Sigmoid colon (tissue), 7 donors: ENCODE results near the gene TMEM181. TPM values are rescaled to one million over a fixed set of nuclear protein-coding genes. Genes with fewer than 3 reads are reported as not detected.
A peak's percentile ranks its signal among the peaks of the same experiment; 100 is the strongest.

ENCODE experiments used
- DNase-seq: peaks from one replicate; pipeline ENCODE4 v3.0.0-alpha.2; 2019
- H3K27ac ChIP-seq, 4 donors: fragments of 200-600 bp; sonication (generic); one replicate each; pipeline ENCODE4 v1.5.1; 2016 to 2019; ENCODE audit warnings: mild to moderate bottlenecking in 1 of 4
- H3K27me3 ChIP-seq, 3 donors: fragments of 200-600 bp; sonication (generic); one replicate each; pipeline ENCODE4 v1.5.1; 2019; ENCODE audit warnings: mild to moderate bottlenecking in 1 of 3
- H3K36me3 ChIP-seq, 4 donors: fragments of 200-600 bp; sonication (generic); one replicate each; pipeline ENCODE4 v1.5.1; 2016 to 2019
- H3K4me1 ChIP-seq, 4 donors: fragments of 200-600 bp; sonication (generic); one replicate each; pipeline ENCODE4 v1.5.1; 2017 to 2019
- H3K4me3 ChIP-seq, 4 donors: fragments of 200-600 bp; sonication (generic); one replicate each; pipeline ENCODE4 v1.5.1; 2017 to 2019; ENCODE audit warnings: mild to moderate bottlenecking in 2 of 4, moderate library complexity in 1 of 4
- H3K9me3 ChIP-seq, 4 donors: fragments of 200-600 bp in 3 of 4; sonication (generic) in 3 of 4; one replicate each; pipeline versions ENCODE4 v1.5.1 to v1.6.1; 2013 to 2019
- CTCF ChIP-seq, 4 experiments: fragments of 450-650 bp in 3 of 4; fragments of 200-600 bp in 1 of 4; IDR thresholded peaks; one replicate each; pipeline ENCODE4 v1.5.1; 2016 to 2019; ENCODE audit warnings: antibody characterized with exemption in 4 of 4, mild to moderate bottlenecking in 3 of 4, moderate library complexity in 2 of 4
- EP300 ChIP-seq, 4 donors: sonication (generic); formaldehyde crosslinking; IDR thresholded peaks; one replicate each; pipeline ENCODE4 v1.6.1; 2017; ENCODE audit warnings: antibody characterized with exemption in 4 of 4
- POLR2A ChIP-seq, 2 donors: fragments of 450-650 bp; IDR thresholded peaks; one replicate each; pipeline ENCODE4 v1.6.1; 2016; ENCODE audit warnings: antibody characterized with exemption in 2 of 2, mild to moderate bottlenecking in 2 of 2, moderate library complexity in 2 of 2
- POLR2AphosphoS5 ChIP-seq, 4 donors: sonication (generic); formaldehyde crosslinking; IDR thresholded peaks; one replicate each; pipeline ENCODE4 v1.6.1; 2017; ENCODE audit warnings: antibody characterized with exemption in 4 of 4
- WGBS, 2 donors: extraction: QIAGEN DNeasy Blood & Tissue Kit; methylation state at CpG; one replicate each; pipeline ENCODE4 v1.1.7; 2013; 5-methylcytosine and 5-hydroxymethylcytosine counted together
- intact Hi-C: fragments of 100-400 bp; cut with DNase I; formaldehyde crosslinking; loops from one replicate; pipeline ENCODE4 v1.15.1; 2023
- polyA plus RNA-seq, 3 donors: library from polyadenylated mRNA; stranded (reverse); fragments of 200-250 nt; gene quantifications; one replicate each; pipeline ENCODE4 v1.2.3, GENCODE V29; 2013
- total RNA-seq, 4 donors: library from RNA; depleted of rRNA; stranded (reverse); fragments of >200 nt; gene quantifications; one replicate each; pipeline ENCODE4 v1.1.0, GENCODE V29; 2016
- donor health status: healthy with polysubstance abuse.
- donor health status: Bipolar disorder and iron deficiency.
- donor health status: healthy.

The TMEM181 gene
- total and polyA plus RNA-seq, 7 donors = 4.6 to 24.7 (median 20.8) TPM

DNA sequence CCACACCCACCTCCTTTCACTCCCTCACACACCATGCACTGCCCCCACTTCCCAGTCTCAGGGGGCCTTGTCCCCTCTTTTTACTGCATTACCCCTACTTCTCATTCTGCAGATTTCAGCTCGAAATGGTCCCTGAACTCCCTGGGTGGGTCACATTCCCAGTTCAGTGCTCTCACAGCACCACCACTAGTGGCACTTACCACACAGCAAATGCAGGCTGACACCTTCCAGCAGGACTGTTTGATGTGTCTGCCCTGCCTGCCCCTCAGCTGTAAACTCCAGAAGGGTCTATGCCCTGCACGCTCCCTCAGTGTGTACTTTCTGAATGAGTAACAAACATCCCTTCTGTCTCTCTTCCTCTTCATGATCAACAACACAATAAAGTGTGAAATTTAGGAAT lies 80.6 kb downstream of the TMEM181 start:
- Histone ChIP-seq H3K4me1 (peaks cover 0 to 41% (median 35%) of the 10 kb centered on the region in 4 donors), H3K9me3 (no peaks in the 10 kb centered on the region), H3K27ac (no peak overlapping the region), H3K36me3 (peaks cover 0 to 32% (median 14%) of the 10 kb centered on the region in 4 donors), H3K27me3 (no peaks in the 10 kb centered on the region), H3K4me3 (no peak overlapping the region)
- WGBS, 2 donors = 83 to 86% methylated on average over 2 of the region's 2 CpGs
- intact Hi-C loops = loop anchor here (5.0 kb wide), 2 partner anchors 52 to 477 kb away; no protein-coding TSS in a partner anchor
- TF ChIP-seq POLR2AphosphoS5 (IDR thresholded peaks at IDR 0.05) (no peak), EP300 (IDR thresholded peaks at IDR 0.05) (no peak), CTCF (IDR thresholded peaks at IDR 0.05) (no peak), POLR2A (IDR thresholded peaks at IDR 0.05) (no peak)
- DNase-seq = peak; percentile 29

DNA sequence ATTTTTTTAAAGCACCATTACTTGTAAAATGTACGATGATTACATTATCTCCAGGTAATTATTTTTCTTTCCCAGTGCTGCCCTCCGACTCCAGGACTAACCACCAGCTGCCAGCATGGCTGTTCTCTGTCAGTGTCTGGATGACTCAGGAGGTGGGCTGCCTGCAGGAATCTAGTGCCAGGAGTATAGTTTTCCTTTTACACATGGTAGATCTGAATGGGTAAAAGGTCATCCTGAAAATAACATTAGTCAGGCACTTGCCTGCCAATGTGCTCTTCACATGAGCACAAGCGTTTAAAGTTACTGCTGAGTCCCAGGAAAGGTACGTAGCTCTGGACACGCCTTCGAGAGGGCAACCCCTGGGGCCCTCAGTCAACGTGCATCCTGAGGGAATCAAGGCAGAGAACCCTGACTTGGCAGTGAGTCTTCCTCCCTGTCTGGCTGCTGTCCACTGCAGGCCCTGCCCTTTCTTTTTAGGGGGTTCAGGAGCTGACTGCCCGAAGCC lies 82.3 kb downstream of the TMEM181 start:
- peak overlapping the region in 1 of 4 donors; percentile 14 for H3K4me3 ChIP-seq
- WGBS, 2 donors = 67 to 68% methylated on average over 8 of the region's 8 CpGs
- peak overlapping the region; percentile 95 to 99 (median 96) for H3K27ac ChIP-seq
- no peaks in the 10 kb centered on the region for H3K9me3 ChIP-seq
- intact Hi-C loops = loop anchor here (5.0 kb wide), 2 partner anchors 50 to 475 kb away; no protein-coding TSS in a partner anchor
- DNase-seq = peak; percentile 62
- H3K27me3 ChIP-seq = no peaks in the 10 kb centered on the region
- H3K4me1 ChIP-seq = peaks cover 0 to 41% (median 35%) of the 10 kb centered on the region in 4 donors
- TF ChIP-seq POLR2A (IDR thresholded peaks at IDR 0.05) (no peak), CTCF (IDR thresholded peaks at IDR 0.05) (no peak), EP300 (IDR thresholded peaks at IDR 0.05) (no peak), POLR2AphosphoS5 (IDR thresholded peaks at IDR 0.05) (peak in 3 of 4 donors; percentile 29 to 65 (median 38))
- peaks cover 0 to 19% (median 3%) of the 10 kb centered on the region in 4 donors for H3K36me3 ChIP-seq

GRCh38 chr6:158643836-158644230 lies 83.9 kb downstream of the TMEM181 start:
- Histone ChIP-seq H3K9me3 (no peaks in the 10 kb centered on the region), H3K4me3 (peak overlapping the region; percentile 83 to 98 (median 89)), H3K27ac (peak overlapping the region; percentile 95 to 99 (median 96)), H3K27me3 (no peaks in the 10 kb centered on the region), H3K36me3 (peaks cover 0 to 12% (median 0%) of the 10 kb centered on the region in 4 donors), H3K4me1 (peaks cover 0 to 41% (median 35%) of the 10 kb centered on the region in 4 donors)
- 0 to 1% methylated on average over 21 of the region's 21 CpGs for WGBS, 2 donors
- intact Hi-C loops = loop anchor here (5.0 kb wide), 2 partner anchors 48 to 473 kb away; no protein-coding TSS in a partner anchor
- DNase-seq = no peak
- TF ChIP-seq CTCF (IDR thresholded peaks at IDR 0.05) (no peak), POLR2AphosphoS5 (IDR thresholded peaks at IDR 0.05) (no peak), EP300 (IDR thresholded peaks at IDR 0.05) (no peak), POLR2A (IDR thresholded peaks at IDR 0.05) (no peak)

- Histone ChIP-seq H3K27me3 (no peaks in the 10 kb centered on the region), H3K36me3 (peaks cover 0 to 11% (median 0%) of the 10 kb centered on the region in 4 donors), H3K4me3 (peak within 1 kb of the TSS; percentile 83 to 98 (median 89)), H3K4me1 (peaks cover 0 to 41% (median 35%) of the 10 kb centered on the region in 4 donors), H3K27ac (peak within 1 kb of the TSS; percentile 95 to 99 (median 96)), H3K9me3 (no peaks in the 10 kb centered on the region)
- peak; percentile 95 for DNase-seq
- 0% methylated on average over 81 of the region's 81 CpGs for WGBS, 2 donors
- intact Hi-C loops = loop anchor here (5.0 kb wide), 2 partner anchors 48 to 473 kb away; no protein-coding TSS in a partner anchor
- TF ChIP-seq CTCF (IDR thresholded peaks at IDR 0.05) (no peak), POLR2AphosphoS5 (IDR thresholded peaks at IDR 0.05) (peak; percentile 99), POLR2A (IDR thresholded peaks at IDR 0.05) (peak; percentile 93 to 96), EP300 (IDR thresholded peaks at IDR 0.05) (peak in 2 of 4 donors; percentile 25 to 39)
These were observed 84.6 kb downstream of the TMEM181 start, which contains the start of gene DYNLT1 for GRCh38 chr6:158644231-158645063. Gene DYNLT1, minus strand, starts transcription at chr6:158644743. Its CDS starts 35 bp downstream, at chr6:158644708.
